ENCODE measurements around the gene NREP.
"Not testable (repeated sequence)": the region's sequence is repeated elsewhere in the genome, so short reads cannot be mapped to it uniquely, and the experiment has no call there.

The NREP gene

DNA sequence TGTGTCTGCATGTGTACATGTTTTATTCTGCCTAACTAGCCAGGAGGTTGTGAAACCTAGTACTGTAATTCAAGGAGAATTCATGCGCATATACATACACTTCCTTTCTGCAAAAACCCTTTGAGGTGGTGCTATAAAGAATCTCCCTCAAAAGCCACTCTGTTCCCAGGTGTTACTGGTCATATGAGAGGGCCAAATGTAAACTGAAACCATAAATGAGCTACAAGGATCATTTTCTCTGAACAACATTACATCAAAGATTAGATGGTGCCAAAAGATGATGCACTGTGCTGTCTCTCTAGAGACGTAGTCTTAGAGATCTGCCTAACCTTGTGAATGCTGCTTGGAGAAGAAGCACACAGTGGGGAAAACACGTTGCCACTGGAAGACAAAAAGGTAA is 15.7 kb downstream of the NREP start:
- no peak for DNase-seq (ENCODE audit: extremely low read depth in 1 of 2, low read depth in 1 of 2)

DNA sequence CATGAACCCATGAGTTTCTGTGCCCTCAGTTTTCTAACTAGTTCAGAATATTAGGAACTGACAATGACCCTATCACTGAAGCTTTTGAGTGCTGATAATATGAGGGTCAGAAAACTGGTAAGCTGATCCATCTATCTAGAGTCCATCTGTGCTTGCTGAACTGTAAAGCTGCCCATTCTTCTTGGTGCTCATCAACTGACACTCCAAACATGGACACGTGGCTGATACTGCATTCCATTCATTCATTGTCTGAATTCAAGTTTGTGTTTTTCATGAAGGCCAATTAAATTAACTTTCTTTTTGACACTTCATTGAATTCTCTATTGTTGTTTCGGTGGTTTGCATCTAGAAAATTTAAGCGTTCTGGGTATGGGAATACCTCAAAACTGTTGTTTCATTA is 17.6 kb downstream of the NREP start:
- DNase-seq (ENCODE audit: extremely low read depth in 1 of 2, low read depth in 1 of 2): no peak

DNA sequence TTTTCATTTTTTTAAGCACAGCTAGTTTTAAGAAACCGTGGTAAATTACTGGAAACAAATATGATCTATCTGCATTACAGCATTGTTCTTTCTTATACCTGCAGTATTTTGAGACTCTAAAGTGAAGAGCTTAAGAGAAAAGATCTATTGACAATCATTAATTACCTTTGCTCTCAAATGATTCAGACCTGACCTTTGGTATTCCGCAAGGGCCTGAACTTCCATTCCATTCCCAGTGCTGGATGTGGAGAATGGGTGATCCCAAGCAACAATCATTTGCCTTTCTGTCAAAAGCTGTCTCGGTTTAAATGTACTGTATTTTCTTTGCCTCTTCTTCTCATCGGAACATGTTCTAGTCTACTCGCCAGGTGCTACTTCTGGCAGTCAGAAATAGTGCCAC is 18.9 kb downstream of the NREP start:
- DNase-seq (ENCODE audit: extremely low read depth in 1 of 2, low read depth in 1 of 2): no peak

DNA sequence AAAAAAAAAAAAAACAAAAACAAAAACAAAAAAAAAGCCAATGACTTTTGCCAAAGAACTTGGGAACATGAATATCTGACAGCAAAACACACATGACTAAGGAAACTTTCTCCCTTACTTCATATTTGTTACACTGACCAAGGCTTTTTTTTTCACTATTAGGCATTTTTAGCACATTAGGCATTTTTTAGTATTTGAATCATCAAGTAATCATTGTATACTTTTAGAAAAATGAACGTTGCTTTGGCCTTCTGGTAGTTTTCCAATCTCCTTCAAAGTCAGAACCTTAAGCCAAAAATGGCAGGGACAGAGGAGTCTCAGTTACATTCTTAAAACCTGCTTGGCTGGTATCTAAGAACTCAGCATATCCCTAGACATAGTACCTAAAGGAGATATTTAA is 19.3 kb downstream of the NREP start:
- no peak for DNase-seq (ENCODE audit: extremely low read depth in 1 of 2, low read depth in 1 of 2)

DNA sequence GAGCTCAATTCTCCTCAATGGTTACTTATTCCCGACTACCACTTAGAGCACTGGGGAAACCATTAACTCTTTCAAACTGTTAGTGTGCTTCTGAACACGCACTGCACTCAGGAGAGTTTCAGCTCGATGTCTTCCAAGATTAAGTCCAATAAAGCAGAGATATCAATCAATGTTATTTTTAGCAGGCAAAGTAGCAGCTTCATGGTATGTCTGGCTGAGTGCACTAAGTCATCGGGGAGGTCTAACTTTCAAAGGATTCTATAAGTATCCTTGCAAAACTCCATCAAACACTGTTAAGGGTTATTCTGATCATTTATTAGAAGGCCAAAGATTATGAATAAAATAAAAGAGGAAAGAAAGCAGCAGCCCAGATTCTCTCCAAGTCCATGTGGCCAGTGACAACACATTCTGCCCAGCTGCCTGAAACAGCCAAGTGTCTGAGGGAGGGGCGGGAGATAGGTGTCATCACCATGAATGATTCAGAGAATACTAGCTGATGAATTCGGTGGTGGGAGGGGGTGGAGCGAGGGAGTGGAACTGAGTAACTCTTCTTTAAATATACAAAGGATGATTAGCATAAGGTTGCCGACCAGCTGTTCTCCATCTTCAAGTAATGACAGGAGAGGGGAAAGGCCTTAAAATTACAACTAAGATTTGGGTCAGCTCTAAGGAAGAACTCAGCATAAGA is 21.3 kb downstream of the NREP start:
- DNase-seq (ENCODE audit: extremely low read depth in 1 of 2, low read depth in 1 of 2): peak; percentile 13 to 37

DNA sequence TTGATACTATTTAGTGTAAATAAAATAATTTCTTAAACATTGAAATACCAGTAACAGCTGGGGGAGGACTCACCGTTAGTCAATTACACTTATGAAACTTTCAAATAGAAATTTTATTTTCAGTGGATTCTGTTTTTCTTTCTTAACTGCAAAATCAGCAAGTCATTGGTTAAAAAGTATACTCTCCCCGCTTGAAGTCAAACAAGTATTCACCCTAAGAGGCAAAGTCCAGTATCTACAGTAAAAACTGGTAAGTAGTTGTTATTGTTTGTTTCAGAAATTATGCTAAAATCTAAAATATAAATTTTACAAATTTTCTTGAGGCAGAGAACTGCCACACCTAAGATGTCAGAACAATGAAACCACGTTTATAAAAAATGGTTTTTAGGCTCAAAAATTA is 22.4 kb downstream of the NREP start:
- no peak for DNase-seq (ENCODE audit: extremely low read depth in 1 of 2, low read depth in 1 of 2)

DNA sequence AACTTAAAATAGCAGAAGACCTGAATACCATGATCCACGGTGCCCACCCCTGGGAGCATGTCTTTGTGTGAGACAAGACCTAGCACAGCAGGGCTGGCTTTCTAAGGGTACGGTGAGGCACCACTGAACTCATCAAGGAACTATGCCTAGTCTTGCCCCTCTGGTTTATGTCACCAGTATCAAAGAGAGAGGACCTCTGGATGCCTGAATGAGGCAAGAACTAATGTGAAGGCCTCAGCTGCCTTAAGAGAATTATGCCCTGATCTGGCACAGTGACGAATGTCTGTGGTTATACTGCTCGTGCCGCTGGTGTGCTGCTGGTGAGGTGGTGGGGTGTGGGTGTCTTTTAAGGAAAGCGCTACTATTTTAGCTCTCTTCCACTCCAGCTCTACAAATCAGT is 23.0 kb downstream of the NREP start:
- DNase-seq (ENCODE audit: extremely low read depth in 1 of 2, low read depth in 1 of 2): no peak

DNA sequence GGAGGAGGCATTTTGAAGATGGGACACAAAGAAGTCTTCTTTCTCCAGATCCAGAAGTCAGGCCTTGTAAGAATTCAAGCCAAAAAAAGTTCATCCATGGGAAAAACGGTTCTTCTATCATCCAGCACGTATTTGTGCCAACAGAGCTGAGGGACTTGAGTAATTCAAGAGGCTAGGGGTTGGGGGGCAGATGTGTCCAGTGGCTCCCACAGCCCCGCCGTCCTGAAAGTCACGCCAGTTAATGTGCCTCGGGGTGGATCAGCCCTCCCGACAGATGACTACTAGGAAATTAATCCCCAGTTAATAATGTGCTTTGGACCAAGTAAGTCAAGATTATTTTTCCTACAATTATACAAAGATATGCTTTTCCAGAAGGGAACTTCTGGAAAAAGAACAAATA is 23.4 kb downstream of the NREP start:
- DNase-seq (ENCODE audit: extremely low read depth in 1 of 2, low read depth in 1 of 2): no peak

DNA sequence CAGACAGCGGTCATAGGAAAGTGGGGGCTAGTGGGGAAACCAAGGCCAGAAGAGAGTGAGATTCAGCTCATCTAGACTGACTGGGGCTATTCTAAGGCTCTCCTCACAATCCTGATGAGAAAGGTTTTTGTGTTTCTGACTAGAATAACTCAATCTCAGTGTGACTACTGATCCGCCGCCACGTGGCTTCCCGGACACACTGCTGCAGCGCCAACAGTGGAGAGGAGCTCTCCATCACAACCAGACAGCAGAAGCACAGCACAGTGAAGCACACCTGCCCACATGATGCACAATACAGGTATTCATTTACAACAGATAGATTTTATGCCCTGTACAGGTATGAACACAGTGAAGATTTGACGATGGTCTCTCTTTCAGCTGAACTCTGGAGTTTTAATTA is 25.4 kb downstream of the NREP start:
- DNase-seq (ENCODE audit: extremely low read depth in 1 of 2, low read depth in 1 of 2): no peak

DNA sequence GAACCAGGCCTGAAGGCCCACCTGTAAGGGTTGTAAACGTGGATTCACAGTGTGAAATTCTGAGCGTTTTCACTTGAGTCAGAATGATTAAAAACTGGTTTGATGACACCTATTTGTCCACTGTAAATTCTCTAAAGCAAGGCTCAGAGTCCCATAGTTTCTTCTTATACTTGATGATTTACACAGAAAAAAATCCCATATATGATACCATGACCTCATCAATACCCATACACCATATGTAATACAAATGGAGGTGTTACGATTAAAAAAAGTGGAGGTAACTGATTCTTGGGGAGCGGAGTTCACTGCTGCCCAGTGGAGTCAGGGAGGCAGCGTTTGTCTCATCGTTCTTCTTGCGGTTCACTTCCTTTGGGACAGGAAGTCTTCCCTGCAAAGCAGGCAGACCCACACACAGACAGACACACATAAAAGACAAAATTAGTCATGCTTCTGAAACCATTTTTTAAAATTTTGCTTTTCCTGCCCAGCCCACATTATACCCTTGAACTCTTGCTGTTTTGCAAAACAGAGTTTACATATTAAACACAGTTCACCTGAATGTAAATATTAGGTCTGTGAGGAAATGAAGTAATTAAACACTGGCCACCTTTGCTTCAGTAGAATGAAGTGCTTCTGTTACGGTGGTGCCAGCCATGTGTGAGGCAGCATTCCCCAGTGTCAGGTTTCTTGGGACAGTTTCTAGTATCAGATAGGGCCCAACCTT is 26.2 kb downstream of the NREP start:
- no peak for DNase-seq (ENCODE audit: extremely low read depth in 1 of 2, low read depth in 1 of 2)

DNA sequence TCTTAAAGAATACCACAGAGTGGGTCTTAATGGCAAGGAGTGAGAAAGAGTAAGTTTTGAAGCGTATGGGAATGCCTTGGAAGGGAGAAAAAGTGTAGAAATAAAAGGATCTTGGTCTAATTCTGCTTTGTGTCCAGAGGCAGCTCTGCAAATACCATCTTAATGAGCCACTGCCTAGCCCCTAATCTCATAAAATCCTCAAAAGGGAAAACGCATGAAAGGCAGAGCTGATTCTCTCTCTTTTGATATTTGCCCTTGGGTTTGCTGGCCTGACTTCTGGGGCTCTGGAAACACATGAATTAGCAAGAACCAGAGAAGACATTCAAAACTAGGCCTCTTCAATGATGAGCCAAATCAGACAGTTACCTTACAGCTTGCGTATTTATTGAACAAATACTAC is 28.1 kb downstream of the NREP start:
- DNase-seq (ENCODE audit: extremely low read depth in 1 of 2, low read depth in 1 of 2): no peak

DNA sequence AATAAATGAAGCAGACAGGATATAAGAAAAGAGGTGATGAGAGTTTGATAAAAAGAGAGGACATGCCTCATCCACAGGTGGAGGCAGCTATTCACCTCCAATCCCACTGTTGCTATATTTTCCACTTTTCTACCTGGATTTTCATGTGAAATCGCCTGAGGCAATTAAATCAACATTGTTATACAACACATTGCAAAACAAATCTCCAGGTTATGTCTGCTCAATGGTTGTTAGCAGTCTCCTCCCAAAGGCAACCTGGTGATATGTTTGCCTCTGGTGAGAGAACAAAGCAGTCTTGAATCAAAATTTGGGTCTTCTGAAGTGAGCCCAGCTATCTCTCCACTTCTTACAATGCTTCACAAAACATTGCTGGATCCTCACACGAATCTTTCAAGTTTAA is 30.0 kb downstream of the NREP start:
- DNase-seq (ENCODE audit: extremely low read depth in 1 of 2, low read depth in 1 of 2): no peak

DNA sequence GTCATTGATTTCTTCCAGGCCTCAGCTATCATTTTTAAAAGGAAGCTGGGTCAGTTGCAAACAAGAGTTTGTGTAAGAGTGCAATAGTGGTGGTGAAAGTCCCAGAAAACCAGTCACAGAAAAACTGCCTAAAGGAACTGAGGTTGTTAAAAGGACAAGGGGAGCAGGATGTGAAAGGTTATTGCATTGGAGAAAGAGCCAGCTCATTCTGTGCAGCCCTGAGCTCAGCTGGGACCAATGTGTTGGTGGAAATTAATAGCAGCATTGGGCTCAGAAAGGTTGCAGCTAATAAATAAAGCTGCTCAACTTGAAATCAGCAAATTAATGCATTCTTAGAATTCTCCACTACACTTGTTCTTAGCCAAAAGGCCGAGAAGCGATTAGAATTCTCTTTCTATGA is 34.9 kb downstream of the NREP start:
- DNase-seq (ENCODE audit: extremely low read depth in 1 of 2, low read depth in 1 of 2): no peak

DNA sequence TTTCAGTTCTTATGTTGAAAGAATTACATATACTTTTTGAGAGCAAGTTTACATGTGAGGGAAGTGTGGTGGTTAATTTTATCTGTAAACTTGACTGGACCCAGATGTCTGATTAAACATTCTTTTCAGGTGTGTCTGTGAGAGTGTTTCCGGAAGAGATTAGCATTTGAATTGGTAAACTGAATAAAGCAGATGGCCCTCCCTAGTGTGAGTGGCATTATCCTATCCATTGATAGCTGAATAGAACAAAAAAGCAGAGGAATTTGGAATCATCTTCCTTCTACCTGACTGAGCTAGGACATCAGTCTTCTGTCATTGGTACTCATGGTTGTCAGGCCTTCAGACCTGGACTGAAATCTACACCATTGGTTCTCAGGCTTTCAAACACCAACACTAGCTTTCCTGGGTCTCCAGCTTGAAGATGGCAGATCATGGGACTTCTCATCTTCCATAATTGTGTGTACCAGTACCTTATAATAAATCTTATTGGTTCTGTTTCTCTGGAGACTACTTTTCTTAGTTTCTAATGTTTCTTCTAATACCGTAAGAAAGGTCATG is 36.6 kb downstream of the NREP start:
- no peak for DNase-seq (ENCODE audit: extremely low read depth in 1 of 2, low read depth in 1 of 2)

DNA sequence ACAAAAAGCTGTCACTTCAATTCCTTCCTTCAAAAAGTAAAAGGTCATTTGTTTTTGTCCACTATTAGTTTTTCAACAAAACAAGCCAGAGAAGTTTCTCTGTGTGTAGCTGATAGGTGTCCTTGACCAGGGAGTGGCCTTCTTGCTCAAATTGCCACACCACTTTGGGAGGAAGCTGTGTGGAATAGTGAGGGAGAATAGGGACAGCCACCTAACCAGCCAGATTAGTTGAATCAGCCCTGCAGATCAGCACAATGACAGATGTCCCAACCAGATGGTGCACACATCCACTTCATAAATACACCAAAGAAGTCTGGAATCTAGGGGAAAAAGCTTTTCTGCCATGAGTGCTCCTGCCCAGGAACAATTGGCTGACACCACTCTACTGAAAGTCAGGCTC is 37.2 kb downstream of the NREP start:
- no peak for DNase-seq (ENCODE audit: extremely low read depth in 1 of 2, low read depth in 1 of 2)

DNA sequence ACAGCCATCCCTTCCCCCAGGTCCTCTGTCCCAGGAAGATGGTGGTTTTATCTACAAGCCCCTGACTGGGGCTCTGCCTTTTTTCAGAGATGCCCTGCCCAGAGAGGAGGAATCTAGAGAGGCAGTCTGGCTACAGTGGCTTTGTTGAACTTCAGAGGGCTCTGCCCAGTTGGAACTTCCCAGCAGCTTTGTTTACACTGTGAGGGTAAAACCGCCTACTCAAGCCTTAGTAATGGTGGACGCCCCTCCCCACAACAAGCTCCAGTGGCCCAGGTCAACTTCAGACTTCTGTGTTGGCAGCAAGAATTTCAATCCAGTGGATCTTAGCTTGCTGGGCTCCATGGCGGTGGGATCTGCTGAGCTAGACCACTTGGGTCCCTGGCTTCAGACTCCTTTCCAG is 40.2 kb downstream of the NREP start:
- DNase-seq (ENCODE audit: extremely low read depth in 1 of 2, low read depth in 1 of 2): not testable (repeated sequence)

DNA sequence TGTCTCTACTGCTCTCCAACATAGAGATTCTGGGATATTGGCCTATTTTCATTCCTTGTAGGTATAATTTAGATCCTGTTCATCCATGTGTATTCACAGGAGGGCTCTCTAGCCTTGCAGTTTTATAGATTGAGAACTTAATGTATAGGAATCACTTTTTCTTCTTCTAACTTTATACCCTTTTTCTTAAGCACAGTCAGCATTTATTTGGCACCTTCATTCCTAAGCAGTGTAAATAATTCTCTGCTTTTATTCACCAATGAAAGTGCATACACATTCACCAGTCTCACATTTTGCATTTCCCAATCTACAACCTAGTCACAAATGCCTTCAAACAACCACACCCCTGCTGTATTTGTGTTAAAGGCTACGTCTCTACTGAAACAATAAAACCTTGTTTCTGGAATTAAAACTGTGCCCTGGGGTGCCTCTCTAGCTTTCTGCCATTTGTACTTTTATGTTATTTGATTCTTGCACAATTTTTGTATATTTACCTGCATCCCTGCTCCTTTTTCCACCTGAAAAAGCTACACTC is 49.3 kb downstream of the NREP start:
- DNase-seq (ENCODE audit: extremely low read depth in 1 of 2, low read depth in 1 of 2): no peak

DNA sequence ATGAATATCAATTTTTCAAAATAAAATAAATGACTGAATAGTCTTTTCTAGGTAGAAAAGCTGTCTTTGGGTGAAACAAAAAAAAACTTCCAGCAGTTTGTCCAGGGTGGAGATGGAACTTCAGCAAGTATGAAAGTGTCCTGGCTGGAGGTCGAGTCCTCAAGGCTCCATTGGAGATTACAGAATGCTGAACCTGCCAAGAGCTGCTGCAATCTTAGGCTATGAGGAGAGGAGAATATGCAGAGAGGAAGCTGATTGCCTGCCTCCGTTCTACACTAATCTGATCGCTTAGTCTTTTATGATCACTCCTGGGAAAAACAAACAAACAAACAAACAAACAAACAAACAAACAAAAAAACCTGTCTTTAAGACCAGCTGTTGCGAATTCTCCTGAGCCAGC is 50.6 kb downstream of the NREP start:
- no peak for DNase-seq (ENCODE audit: extremely low read depth in 1 of 2, low read depth in 1 of 2)

DNA sequence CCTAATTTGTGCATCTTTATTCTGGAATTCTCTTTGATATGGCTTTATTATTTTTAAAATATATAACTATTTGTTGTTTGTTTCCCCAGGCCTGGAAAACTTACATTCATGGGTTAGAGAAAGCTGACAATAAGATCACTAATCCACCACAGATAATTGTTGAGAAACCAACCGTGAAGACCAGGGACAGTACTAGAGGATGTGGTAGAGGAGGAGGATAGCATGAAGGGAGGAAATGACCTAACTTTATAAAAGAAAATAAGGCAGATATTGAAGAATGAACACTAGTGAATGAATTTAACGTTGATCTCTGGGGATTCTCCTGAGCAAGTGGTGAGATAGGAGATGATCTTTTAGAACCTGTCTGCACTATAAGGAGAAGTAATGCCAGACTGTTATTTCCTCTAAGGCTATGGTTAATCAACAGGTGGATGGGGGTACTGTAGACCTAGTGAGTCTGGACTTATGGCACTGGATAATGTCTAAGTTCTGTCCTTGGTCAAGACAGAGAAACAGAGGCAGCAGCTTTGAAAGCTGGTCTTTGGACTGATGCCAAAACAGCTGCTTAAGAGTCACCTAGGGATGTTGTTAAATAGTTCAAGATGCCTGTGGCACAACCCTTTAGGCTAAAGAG is 52.4 kb downstream of the NREP start:
- no peak for DNase-seq (ENCODE audit: extremely low read depth in 1 of 2, low read depth in 1 of 2)

DNA sequence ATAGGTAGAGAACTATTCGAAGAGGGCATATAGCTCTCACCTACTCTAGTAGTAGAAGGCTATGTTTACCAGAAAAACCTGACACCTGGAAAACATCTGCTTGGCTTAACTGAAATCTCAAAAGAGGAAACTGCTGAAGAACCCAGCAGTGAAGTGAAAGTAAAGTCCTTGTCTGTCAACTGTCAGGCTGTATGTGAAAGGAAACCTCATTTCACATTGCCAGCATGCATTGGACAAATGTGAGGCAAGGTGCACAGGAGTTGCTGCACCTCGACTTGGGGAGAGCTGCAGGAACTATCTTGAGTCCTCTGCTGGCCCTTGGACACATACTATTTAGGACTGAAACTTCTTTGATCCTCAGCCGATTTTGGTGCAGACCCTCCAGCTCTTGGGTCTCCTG is 53.3 kb downstream of the NREP start:
- no peak for DNase-seq (ENCODE audit: extremely low read depth in 1 of 2, low read depth in 1 of 2)

DNA sequence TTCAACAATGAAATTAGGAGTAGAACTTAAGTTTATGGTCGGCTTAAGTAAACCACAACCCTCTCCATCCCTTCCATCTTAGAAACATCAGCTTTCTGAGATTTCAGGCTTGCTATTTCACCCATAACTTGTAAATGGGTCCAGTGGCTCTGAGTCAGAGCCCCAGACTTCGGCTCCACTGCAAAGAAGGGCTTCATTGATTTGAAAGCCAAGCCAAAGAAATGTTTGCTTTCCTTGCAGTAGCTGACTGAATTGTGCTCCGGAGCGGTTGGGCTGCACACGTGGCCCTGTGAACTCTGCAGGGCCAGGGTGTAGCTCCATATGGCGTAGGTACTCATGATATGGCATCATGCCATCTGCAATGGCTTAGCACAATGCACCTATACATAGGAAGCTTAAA is 57.0 kb downstream of the NREP start:
- DNase-seq (ENCODE audit: extremely low read depth in 1 of 2, low read depth in 1 of 2): no peak

DNA sequence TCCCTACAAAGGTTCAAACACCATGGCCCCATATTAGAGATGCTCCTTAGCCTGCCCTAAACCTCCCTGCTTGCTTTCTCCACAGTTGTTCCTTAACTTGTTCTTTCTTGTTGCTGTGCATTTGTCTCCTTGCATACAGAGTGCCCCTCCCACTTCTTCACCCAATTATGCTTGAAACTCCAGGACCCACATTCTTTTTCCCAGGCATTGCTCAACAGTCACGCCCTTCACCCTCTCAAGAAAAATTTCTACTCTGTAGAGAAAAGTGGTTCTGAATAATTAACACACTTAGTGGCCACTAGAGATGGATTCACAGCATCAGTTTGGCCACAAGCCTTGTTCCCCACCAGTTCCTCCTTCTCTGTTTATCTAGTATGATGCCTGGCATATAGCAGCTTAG is 57.7 kb downstream of the NREP start:
- no peak for DNase-seq (ENCODE audit: extremely low read depth in 1 of 2, low read depth in 1 of 2)

Data from stimulated activated CD8-positive, alpha-beta memory T cell treated with anti-CD3 and anti-CD28 coated beads, Interleukin-7, amount 100 ng/mL, for 48 hours (primary cell).